ENCODE data around the gene SLC9A5. TPM values are rescaled to one million over a fixed set of nuclear protein-coding genes. Genes with fewer than 3 reads are reported as not detected.

SLC9A5 gene, protein sequence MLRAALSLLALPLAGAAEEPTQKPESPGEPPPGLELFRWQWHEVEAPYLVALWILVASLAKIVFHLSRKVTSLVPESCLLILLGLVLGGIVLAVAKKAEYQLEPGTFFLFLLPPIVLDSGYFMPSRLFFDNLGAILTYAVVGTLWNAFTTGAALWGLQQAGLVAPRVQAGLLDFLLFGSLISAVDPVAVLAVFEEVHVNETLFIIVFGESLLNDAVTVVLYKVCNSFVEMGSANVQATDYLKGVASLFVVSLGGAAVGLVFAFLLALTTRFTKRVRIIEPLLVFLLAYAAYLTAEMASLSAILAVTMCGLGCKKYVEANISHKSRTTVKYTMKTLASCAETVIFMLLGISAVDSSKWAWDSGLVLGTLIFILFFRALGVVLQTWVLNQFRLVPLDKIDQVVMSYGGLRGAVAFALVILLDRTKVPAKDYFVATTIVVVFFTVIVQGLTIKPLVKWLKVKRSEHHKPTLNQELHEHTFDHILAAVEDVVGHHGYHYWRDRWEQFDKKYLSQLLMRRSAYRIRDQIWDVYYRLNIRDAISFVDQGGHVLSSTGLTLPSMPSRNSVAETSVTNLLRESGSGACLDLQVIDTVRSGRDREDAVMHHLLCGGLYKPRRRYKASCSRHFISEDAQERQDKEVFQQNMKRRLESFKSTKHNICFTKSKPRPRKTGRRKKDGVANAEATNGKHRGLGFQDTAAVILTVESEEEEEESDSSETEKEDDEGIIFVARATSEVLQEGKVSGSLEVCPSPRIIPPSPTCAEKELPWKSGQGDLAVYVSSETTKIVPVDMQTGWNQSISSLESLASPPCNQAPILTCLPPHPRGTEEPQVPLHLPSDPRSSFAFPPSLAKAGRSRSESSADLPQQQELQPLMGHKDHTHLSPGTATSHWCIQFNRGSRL
- total RNA-seq: 1 to 10 TPM; 1.7 to 3.7 (median 2.2) TPM
- under 1 TPM; 0.11 to 0.18 TPM for polyA plus RNA-seq
- total RNA-seq: 3.9 reads per million, percentile 20 among the genes with 10 or more reads in this experiment

- Mint-ChIP-seq H3K4me3 (peak within 1 kb of the TSS; percentile 86 to 96 (median 91)), H3K27me3 (peaks cover 0 to 20% (median 0%) of the 10 kb centered on the region in 5 donors), H3K4me1 (peaks cover 35 to 50% (median 41%) of the 10 kb centered on the region in 7 donors), H3K36me3 (no peaks in the 10 kb centered on the region), H3K9me3 (no peaks in the 10 kb centered on the region), H3K27ac (peak within 1 kb of the TSS; percentile 70 to 92 (median 80))
- ChIA-PET POLR2A (interaction anchor here (0.9 to 2.8 kb wide), 4 partner anchors 14 to 91 kb away, joined by 3 to 20 read pairs (median 4); partner anchors contain the start of gene TMEM208), CTCF (interaction anchor here (0.7 kb wide), 1 partner anchor 56 kb away, joined by 3 read pairs; no protein-coding TSS in a partner anchor)
- ATAC-seq (no peak), DNase-seq (peak in 4 of 9 donors; percentile 10 to 68 (median 26))
- Histone ChIP-seq H3K27ac (ENCODE audit: low read depth, low read length) (peak within 1 kb of the TSS; percentile 57), H3K36me3 (ENCODE audit: control insufficient read depth in 2 of 3, insufficient read depth in 3 of 3, low read length in 3 of 3) (no peaks in the 10 kb centered on the region), H3K9me3 (ENCODE audit: control insufficient read depth in 2 of 3, low read length in 3 of 3) (no peaks in the 10 kb centered on the region), H3K4me1 (ENCODE audit: control insufficient read depth in 2 of 2, insufficient read depth in 2 of 2, low read length in 2 of 2) (peaks cover 31 to 37% of the 10 kb centered on the region in 2 donors), H3K4me3 (ENCODE audit: low read length) (peak within 1 kb of the TSS; percentile 68), H3K27me3 (ENCODE audit: control insufficient read depth in 2 of 2, insufficient read depth in 2 of 2, low read length in 2 of 2) (no peaks in the 10 kb centered on the region)
- intact Hi-C loops (cut with micrococcal nuclease): loop anchor here in 1 of 2 donors (2.0 to 10.0 kb wide), 4 partner anchors 234 to 1884 kb away; partner anchors contain the start of genes AGRP, ATP6V0D1, CENPT and CHTF8
Observed at GRCh38 chr16:67248401-67249177, at the start of gene SLC9A5. TSS of gene SLC9A5 (plus strand) at chr16:67248979. CDS start at chr16:67249015, 36 bp downstream.

DNA sequence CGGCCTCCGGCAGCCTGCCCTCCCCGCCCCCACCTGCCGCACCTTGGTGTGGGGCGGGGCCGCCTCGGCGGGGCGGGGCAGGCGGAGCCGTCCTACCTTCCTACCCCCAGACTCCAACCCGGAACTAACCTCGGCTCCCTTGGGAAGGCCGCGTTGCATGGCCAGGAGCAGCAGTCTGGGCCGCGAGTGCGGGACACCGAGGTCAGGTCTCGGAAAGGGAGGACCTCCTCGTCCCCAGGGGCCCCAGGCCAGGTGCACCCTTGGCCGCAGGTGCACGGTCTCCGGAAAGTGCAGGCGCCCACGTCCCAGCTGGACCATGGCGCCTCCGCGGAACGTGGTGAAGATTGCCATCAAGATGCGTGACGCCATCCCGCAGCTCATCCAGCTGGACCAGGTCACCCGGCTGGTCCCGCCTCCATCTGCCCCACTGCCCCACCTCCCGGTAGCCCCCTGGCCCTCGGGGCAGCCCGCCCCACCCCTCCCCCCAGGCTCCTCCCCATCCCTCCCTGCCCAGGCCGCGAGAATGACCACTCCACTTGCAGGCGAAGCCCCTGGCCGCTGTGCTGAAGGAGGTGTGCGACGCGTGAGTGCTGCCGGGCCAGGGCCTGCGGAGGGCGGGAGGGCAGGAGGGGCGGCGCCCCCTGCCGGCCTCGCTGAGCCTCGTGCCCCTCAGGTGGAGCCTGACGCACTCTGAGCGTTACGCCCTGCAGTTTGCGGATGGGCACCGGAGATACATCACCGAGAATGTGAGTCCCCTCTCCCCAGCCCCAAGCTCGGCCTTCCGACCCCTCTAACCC lies 49.6 kb upstream of the SLC9A5 start, which contains the start of gene ELMO3:
ELMO3 (plus strand) TSS at position 121 of the 797 bp plus-strand sequence; CDS start at position 317, 196 bp downstream.
- no peak for DNase-seq
- ATAC-seq: peak; percentile 14
- no peaks in the 10 kb centered on the region for H3K9me3 ChIP-seq (ENCODE audit: control insufficient read depth in 2 of 3, low read length in 3 of 3)
- H3K27me3 ChIP-seq (ENCODE audit: control insufficient read depth in 2 of 2, insufficient read depth in 2 of 2, low read length in 2 of 2): no peaks in the 10 kb centered on the region
- H3K4me1 Mint-ChIP-seq: peaks cover 15 to 27% (median 18%) of the 10 kb centered on the region in 7 donors
- H3K4me1 ChIP-seq (ENCODE audit: control insufficient read depth in 2 of 2, insufficient read depth in 2 of 2, low read length in 2 of 2): peaks cover 0 to 1% of the 10 kb centered on the region in 2 donors
- no peak within 1 kb of the TSS for H3K27ac ChIP-seq (ENCODE audit: low read depth, low read length)
- H3K27ac Mint-ChIP-seq: peak within 1 kb of the TSS in 3 of 9 donors; percentile 12 to 37 (median 12)
- no peaks in the 10 kb centered on the region for H3K9me3 Mint-ChIP-seq
- peaks cover 5 to 19% (median 10%) of the 10 kb centered on the region in 5 donors for H3K36me3 Mint-ChIP-seq
- no peak within 1 kb of the TSS for H3K4me3 ChIP-seq (ENCODE audit: low read length)
- ChIA-PET CTCF (interaction anchor here (1.0 to 1.3 kb wide), 2 partner anchors 14 to 24 kb away, joined by 3 to 4 read pairs; no protein-coding TSS in a partner anchor), POLR2A (interaction anchor here (1.3 kb wide), 1 partner anchor 28 kb away, joined by 5 read pairs; the partner anchor contains the start of gene TMEM208)
- intact Hi-C loops (cut with micrococcal nuclease): no loop called here
- H3K4me3 Mint-ChIP-seq: peak within 1 kb of the TSS in 2 of 10 donors; percentile 32 to 58
- peaks cover 7 to 89% (median 23%) of the 10 kb centered on the region in 3 experiments for H3K36me3 ChIP-seq (ENCODE audit: control insufficient read depth in 2 of 3, insufficient read depth in 3 of 3, low read length in 3 of 3)
- no peaks in the 10 kb centered on the region for H3K27me3 Mint-ChIP-seq

- intact Hi-C loops (cut with micrococcal nuclease): no loop called here
- H3K27me3 Mint-ChIP-seq: no peaks in the 10 kb centered on the region
- H3K36me3 Mint-ChIP-seq: peaks cover 5 to 19% (median 10%) of the 10 kb centered on the region in 5 donors
- no peak for ATAC-seq
- H3K27ac Mint-ChIP-seq: peak overlapping the region in 2 of 9 donors; percentile 62 to 69
- ChIA-PET CTCF (no interaction called here), POLR2A (no interaction called here)
- no peaks in the 10 kb centered on the region for H3K9me3 Mint-ChIP-seq
- H3K4me3 Mint-ChIP-seq: peak overlapping the region in 1 of 10 donors; percentile 32
- Histone ChIP-seq H3K36me3 (ENCODE audit: control insufficient read depth in 2 of 3, insufficient read depth in 3 of 3, low read length in 3 of 3) (peaks cover 1 to 87% (median 17%) of the 10 kb centered on the region in 3 experiments), H3K27ac (ENCODE audit: low read depth, low read length) (no peak overlapping the region), H3K27me3 (ENCODE audit: control insufficient read depth in 2 of 2, insufficient read depth in 2 of 2, low read length in 2 of 2) (no peaks in the 10 kb centered on the region), H3K9me3 (ENCODE audit: control insufficient read depth in 2 of 3, low read length in 3 of 3) (no peaks in the 10 kb centered on the region), H3K4me3 (ENCODE audit: low read length) (no peak overlapping the region), H3K4me1 (ENCODE audit: control insufficient read depth in 2 of 2, insufficient read depth in 2 of 2, low read length in 2 of 2) (no peaks in the 10 kb centered on the region)
- peaks cover 15 to 26% (median 17%) of the 10 kb centered on the region in 7 donors for H3K4me1 Mint-ChIP-seq
- DNase-seq: no peak
Observed at GRCh38 chr16:67199808-67200198, 49.0 kb upstream of the SLC9A5 start.

DNA sequence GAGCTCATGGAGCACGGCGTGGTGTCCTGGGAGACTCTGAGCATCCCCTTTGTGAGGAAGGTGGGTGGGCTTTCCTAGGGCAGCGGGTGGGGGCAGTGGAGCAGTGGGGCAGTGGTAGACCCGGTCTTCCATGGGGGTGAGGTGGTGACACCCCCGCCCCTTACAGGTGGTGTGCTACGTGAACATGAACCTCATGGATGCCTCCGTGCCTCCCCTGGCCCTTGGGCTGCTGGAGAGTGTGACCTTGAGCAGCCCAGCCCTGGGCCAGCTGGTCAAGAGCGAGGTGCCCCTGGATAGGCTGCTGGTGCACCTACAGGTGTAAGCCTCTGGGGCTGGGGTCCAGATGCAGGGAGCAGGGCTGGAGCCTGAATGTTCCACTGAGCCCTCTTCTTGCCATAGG lies 48.3 kb upstream of the SLC9A5 start:
- peaks cover 5 to 17% (median 10%) of the 10 kb centered on the region in 5 donors for H3K36me3 Mint-ChIP-seq
- intact Hi-C loops (cut with micrococcal nuclease): no loop called here
- H3K27me3 Mint-ChIP-seq: no peaks in the 10 kb centered on the region
- Histone ChIP-seq H3K36me3 (ENCODE audit: control insufficient read depth in 2 of 3, insufficient read depth in 3 of 3, low read length in 3 of 3) (peaks cover 0 to 80% (median 16%) of the 10 kb centered on the region in 3 experiments), H3K27ac (ENCODE audit: low read depth, low read length) (no peak overlapping the region), H3K4me1 (ENCODE audit: control insufficient read depth in 2 of 2, insufficient read depth in 2 of 2, low read length in 2 of 2) (no peaks in the 10 kb centered on the region), H3K27me3 (ENCODE audit: control insufficient read depth in 2 of 2, insufficient read depth in 2 of 2, low read length in 2 of 2) (no peaks in the 10 kb centered on the region), H3K4me3 (ENCODE audit: low read length) (no peak overlapping the region), H3K9me3 (ENCODE audit: control insufficient read depth in 2 of 3, low read length in 3 of 3) (no peaks in the 10 kb centered on the region)
- POLR2A ChIA-PET: no interaction called here
- no peak overlapping the region for H3K4me3 Mint-ChIP-seq
- CTCF ChIA-PET: no interaction called here
- H3K4me1 Mint-ChIP-seq: peaks cover 14 to 24% (median 15%) of the 10 kb centered on the region in 7 donors
- no peaks in the 10 kb centered on the region for H3K9me3 Mint-ChIP-seq
- no peak overlapping the region for H3K27ac Mint-ChIP-seq
- ATAC-seq (no peak), DNase-seq (no peak)

GRCh38 chr16:67201411-67202345 lies 47.1 kb upstream of the SLC9A5 start:
- Histone ChIP-seq H3K4me3 (ENCODE audit: low read length) (no peak overlapping the region), H3K27ac (ENCODE audit: low read depth, low read length) (no peak overlapping the region), H3K27me3 (ENCODE audit: control insufficient read depth in 2 of 2, insufficient read depth in 2 of 2, low read length in 2 of 2) (no peaks in the 10 kb centered on the region), H3K4me1 (ENCODE audit: control insufficient read depth in 2 of 2, insufficient read depth in 2 of 2, low read length in 2 of 2) (no peaks in the 10 kb centered on the region), H3K9me3 (ENCODE audit: control insufficient read depth in 2 of 3, low read length in 3 of 3) (no peaks in the 10 kb centered on the region), H3K36me3 (ENCODE audit: control insufficient read depth in 2 of 3, insufficient read depth in 3 of 3, low read length in 3 of 3) (peaks cover 0 to 68% (median 13%) of the 10 kb centered on the region in 3 experiments)
- no peak overlapping the region for H3K4me3 Mint-ChIP-seq
- DNase-seq (no peak), ATAC-seq (no peak)
- ChIA-PET POLR2A (interaction anchor here (1.1 kb wide), 1 partner anchor 8 kb away, joined by 3 read pairs; no protein-coding TSS in a partner anchor), CTCF (no interaction called here)
- H3K9me3 Mint-ChIP-seq: no peaks in the 10 kb centered on the region
- peaks cover 0 to 7% (median 3%) of the 10 kb centered on the region in 5 donors for H3K36me3 Mint-ChIP-seq
- intact Hi-C loops (cut with micrococcal nuclease): no loop called here
- no peak overlapping the region for H3K27ac Mint-ChIP-seq
- peaks cover 2 to 12% (median 4%) of the 10 kb centered on the region in 7 donors for H3K4me1 Mint-ChIP-seq
- H3K27me3 Mint-ChIP-seq: no peaks in the 10 kb centered on the region
